HEK293 (cell line): ENCODE data around the gene IPCEF1.
"Not testable (repeated sequence)": the region's sequence is repeated elsewhere in the genome, so short reads cannot be mapped to it uniquely, and the experiment has no call there.

ENCODE experiments used
- CTCF ChIA-PET: fragments of 350-600 bp; formaldehyde crosslinking; extraction: SDS; loops from one replicate; lab custom pipeline; 2021; ENCODE audit warnings: antibody characterized with exemption; lab: Yijun Ruan, JAX
- POLR2A ChIA-PET: fragments of 300-600 bp; formaldehyde crosslinking; extraction: SDS; loops from one replicate; lab custom pipeline; 2020; ENCODE audit warnings: antibody characterized with exemption, inconsistent platforms; lab: Yijun Ruan, JAX
- H3K27ac ChIP-seq: fragments of 200-500 bp; sonication (Bioruptor generic); 2 replicates; pipeline ENCODE4 v1.5.1; 2014; ENCODE audit warnings: low read depth, low read length, control low read depth, inconsistent platforms; ENCODE audit errors: extremely low read depth
- H3K36me3 ChIP-seq, 2 experiments: fragments of 200-500 bp in 1 of 2; sonication (Bioruptor generic) in 1 of 2; 1 replicate in 1 of 2; 2 replicates in 1 of 2; pipeline ENCODE4 v1.5.1; 2014 to 2017; ENCODE audit warnings: inconsistent platforms in 2 of 2, low read length in 2 of 2; ENCODE audit not compliant: control insufficient read depth in 2 of 2, insufficient read depth in 1 of 2
- H3K4me1 ChIP-seq: fragments of 200-500 bp; sonication (Bioruptor generic); 2 replicates; pipeline ENCODE4 v1.5.1; 2014; ENCODE audit warnings: mild to moderate bottlenecking, low read length, inconsistent platforms; ENCODE audit not compliant: control insufficient read depth, insufficient read depth
- H3K4me3 ChIP-seq: 2 replicates; pipeline ENCODE4 v1.5.1; 2011; ENCODE audit warnings: low read depth, mild to moderate bottlenecking, control low read depth, low read length, moderate library complexity
- H3K9me3 ChIP-seq: fragments of 200-500 bp; sonication (Bioruptor generic); 2 replicates; pipeline ENCODE4 v1.5.1; 2014; ENCODE audit warnings: low read depth, low read length, inconsistent platforms; ENCODE audit not compliant: control insufficient read depth, insufficient read depth
- AEBP2 ChIP-seq: fragments of 450-650 bp; formaldehyde crosslinking; IDR thresholded peaks from 2 replicates; pipeline ENCODE4 v1.5.1; 2016; ENCODE audit warnings: missing biosample characterization, missing genetic modification characterization, borderline replicate concordance
- BCL6B ChIP-seq: fragments of 450-650 bp; formaldehyde crosslinking; IDR thresholded peaks from 2 replicates; pipeline ENCODE4 v1.5.1; 2017; ENCODE audit warnings: missing biosample characterization, missing genetic modification characterization
- HIC1 ChIP-seq: fragments of 450-650 bp; formaldehyde crosslinking; IDR thresholded peaks from 2 replicates; pipeline ENCODE4 v1.5.1; 2016; ENCODE audit warnings: missing biosample characterization, missing genetic modification characterization
- HOXA7 ChIP-seq: sonication (generic); formaldehyde crosslinking; IDR thresholded peaks from 2 replicates; pipeline ENCODE4 v1.8.1; 2022; ENCODE audit warnings: missing genetic modification reagents, borderline replicate concordance
- KLF16 ChIP-seq: fragments of 450-650 bp; formaldehyde crosslinking; IDR thresholded peaks from 2 replicates; pipeline ENCODE4 v1.5.1; 2017; ENCODE audit warnings: missing biosample characterization, missing genetic modification characterization
- KLF9 ChIP-seq: fragments of 450-650 bp; formaldehyde crosslinking; IDR thresholded peaks from 2 replicates; pipeline ENCODE4 v1.5.1; 2016; ENCODE audit warnings: missing biosample characterization, missing genetic modification characterization, low read depth
- MYNN ChIP-seq: fragments of 450-650 bp; formaldehyde crosslinking; IDR thresholded peaks from 2 replicates; pipeline ENCODE4 v1.5.1; 2016; ENCODE audit warnings: missing biosample characterization, missing genetic modification characterization, borderline replicate concordance
- RBAK ChIP-seq: fragments of 450-650 bp; formaldehyde crosslinking; IDR thresholded peaks from 2 replicates; pipeline ENCODE4 v1.5.1; 2016; ENCODE audit warnings: missing biosample characterization, missing genetic modification characterization
- SALL2 ChIP-seq: fragments of 450-650 bp; formaldehyde crosslinking; IDR thresholded peaks from 2 replicates; pipeline ENCODE4 v1.5.0; 2017; ENCODE audit warnings: missing biosample characterization, mild to moderate bottlenecking, missing genetic modification characterization, borderline replicate concordance
- TRIM28 ChIP-seq: IDR thresholded peaks from 2 replicates; pipeline ENCODE4 v1.6.1; 2011; ENCODE audit warnings: low read length, control low read depth, borderline replicate concordance
- ZBTB20 ChIP-seq: fragments of 450-650 bp; formaldehyde crosslinking; IDR thresholded peaks from 2 replicates; pipeline ENCODE4 v1.5.1; 2016; ENCODE audit warnings: missing biosample characterization, missing genetic modification characterization
- ZEB2 ChIP-seq: fragments of 450-650 bp; formaldehyde crosslinking; IDR thresholded peaks from 2 replicates; pipeline ENCODE4 v1.5.1; 2016; ENCODE audit warnings: missing biosample characterization, missing genetic modification characterization
- ZFP37 ChIP-seq: fragments of 450-650 bp; formaldehyde crosslinking; IDR thresholded peaks from 2 replicates; pipeline ENCODE4 v1.5.1; 2016; ENCODE audit warnings: missing biosample characterization, missing genetic modification characterization
- ZIC2 ChIP-seq: fragments of 450-650 bp; formaldehyde crosslinking; IDR thresholded peaks from 2 replicates; pipeline ENCODE4 v1.5.1; 2016; ENCODE audit warnings: missing biosample characterization, missing genetic modification characterization
- ZNF16 ChIP-seq: fragments of 450-650 bp; formaldehyde crosslinking; IDR thresholded peaks from 2 replicates; pipeline ENCODE4 v1.5.1; 2016; ENCODE audit warnings: low read depth, missing biosample characterization, missing genetic modification characterization
- ZNF223 ChIP-seq: fragments of 450-650 bp; formaldehyde crosslinking; IDR thresholded peaks from 2 replicates; pipeline ENCODE4 v1.5.1; 2016; ENCODE audit warnings: missing biosample characterization, missing genetic modification characterization
- ZNF23 ChIP-seq: fragments of 450-650 bp; formaldehyde crosslinking; IDR thresholded peaks from 2 replicates; pipeline ENCODE4 v1.5.1; 2016; ENCODE audit warnings: missing biosample characterization, missing genetic modification characterization, borderline replicate concordance
- ZNF248 ChIP-seq: fragments of 450-650 bp; formaldehyde crosslinking; IDR thresholded peaks from 2 replicates; pipeline ENCODE4 v1.5.1; 2017; ENCODE audit warnings: missing biosample characterization, missing genetic modification characterization
- ZNF473 ChIP-seq: fragments of 450-650 bp; formaldehyde crosslinking; IDR thresholded peaks from 2 replicates; pipeline ENCODE4 v1.5.1; 2017; ENCODE audit warnings: missing biosample characterization, missing genetic modification characterization
- ZNF600 ChIP-seq: fragments of 450-650 bp; formaldehyde crosslinking; IDR thresholded peaks from 2 replicates; pipeline ENCODE4 v1.5.1; 2016; ENCODE audit warnings: missing biosample characterization, missing genetic modification characterization
- ZSCAN18 ChIP-seq: fragments of 450-650 bp; formaldehyde crosslinking; IDR thresholded peaks from 2 replicates; pipeline ENCODE4 v1.5.1; 2016; ENCODE audit warnings: missing biosample characterization, missing genetic modification characterization

The IPCEF1 gene

GRCh38 chr6:154241581-154241980 is 115.0 kb downstream of the IPCEF1 start:
- TF ChIP-seq HIC1 (tag by site-specific recombination) (no peak), AEBP2 (tag by site-specific recombination) (no peak), ZNF473 (tag by site-specific recombination) (no peak), ZIC2 (no peak), KLF16 (tag by site-specific recombination) (no peak), ZSCAN18 (no peak), ZFP37 (tag by site-specific recombination) (no peak)
- H3K27ac ChIP-seq: no peak overlapping the region
- no peak overlapping the region for H3K4me3 ChIP-seq
- POLR2A ChIA-PET: no interaction called here
- no peaks in the 10 kb centered on the region for H3K4me1 ChIP-seq
- H3K9me3 ChIP-seq: no peaks in the 10 kb centered on the region
- no peaks in the 10 kb centered on the region for H3K36me3 ChIP-seq
- CTCF ChIA-PET: no interaction called here

GRCh38 chr6:154241061-154241460 is 115.5 kb downstream of the IPCEF1 start:
- H3K9me3 ChIP-seq, H3K36me3 ChIP-seq, POLR2A ChIA-PET, CTCF ChIA-PET, H3K27ac ChIP-seq, H3K4me1 ChIP-seq, H3K4me3 ChIP-seq: not testable (repeated sequence)

DNA sequence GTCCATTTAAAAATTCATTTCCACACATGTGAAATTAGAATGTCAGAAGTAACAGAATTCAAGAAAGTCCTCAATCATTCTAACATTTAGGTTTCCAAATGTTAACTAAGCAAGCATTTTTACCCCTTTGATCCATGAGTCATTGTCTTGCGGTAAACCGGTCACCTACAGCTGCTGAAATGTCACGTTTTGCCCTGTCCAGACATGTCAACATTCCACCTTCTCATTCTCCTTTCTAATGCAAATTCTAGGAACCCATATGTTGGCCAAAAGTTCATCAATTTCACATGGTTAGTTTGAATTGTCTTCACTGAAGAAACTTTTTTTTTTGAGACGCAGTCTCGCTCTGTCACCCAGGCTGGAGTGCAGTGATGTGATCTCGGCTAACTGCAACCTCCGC is 117.2 kb downstream of the IPCEF1 start:
- no peak overlapping the region for H3K27ac ChIP-seq
- no peak overlapping the region for H3K4me3 ChIP-seq
- POLR2A ChIA-PET: no interaction called here
- no peaks in the 10 kb centered on the region for H3K9me3 ChIP-seq
- CTCF ChIA-PET: no interaction called here
- H3K4me1 ChIP-seq: no peaks in the 10 kb centered on the region
- TF ChIP-seq KLF16 (tag by site-specific recombination) (no peak), ZNF16 (no peak), TRIM28 (no peak), ZBTB20 (tag by site-specific recombination) (no peak), RBAK (tag by site-specific recombination) (no peak), ZNF248 (tag by site-specific recombination) (no peak), KLF9 (no peak), ZNF223 (no peak), SALL2 (no peak), ZEB2 (no peak)
- no peaks in the 10 kb centered on the region for H3K36me3 ChIP-seq

DNA sequence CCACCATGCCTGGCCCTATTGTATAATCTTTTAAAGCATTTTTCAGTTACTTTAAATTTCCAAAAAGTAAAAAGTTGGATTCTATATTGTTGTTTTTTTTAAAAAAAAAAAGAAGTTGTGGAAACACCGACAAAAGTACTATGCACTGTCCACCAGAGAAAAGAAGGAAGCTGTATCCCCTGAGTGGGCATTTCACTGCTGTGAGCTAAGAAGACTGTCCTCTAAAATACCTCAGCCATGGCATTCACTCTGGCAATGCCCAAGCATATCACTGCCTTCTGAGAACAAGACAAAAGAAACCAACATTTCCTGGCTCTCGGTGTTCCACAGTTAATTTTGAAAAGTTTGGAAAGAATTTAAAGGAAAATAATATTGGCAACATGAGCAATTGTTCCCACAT is 117.8 kb downstream of the IPCEF1 start:
- Histone ChIP-seq H3K4me3 (no peak overlapping the region), H3K36me3 (no peaks in the 10 kb centered on the region), H3K9me3 (no peaks in the 10 kb centered on the region), H3K27ac (no peak overlapping the region), H3K4me1 (no peaks in the 10 kb centered on the region)
- ChIA-PET POLR2A (no interaction called here), CTCF (no interaction called here)
- TF ChIP-seq MYNN (tag by site-specific recombination) (no peak), HOXA7 (no peak), ZSCAN18 (no peak), ZNF23 (tag by site-specific recombination) (no peak), ZNF600 (no peak), BCL6B (tag by site-specific recombination) (no peak), ZBTB20 (tag by site-specific recombination) (no peak)
